GM12801 (cell line): Measurements from ENCODE around the gene PHEX.

Source experiments
- TF ChIP-seq, protein P1 (sequence below): IDR thresholded peaks from one replicate; pipeline ENCODE4 v1.5.1; 2011; ENCODE audit warnings: control low read depth; ENCODE audit not compliant: insufficient read length; ENCODE audit errors: extremely low read depth

PHEX gene

DNA sequence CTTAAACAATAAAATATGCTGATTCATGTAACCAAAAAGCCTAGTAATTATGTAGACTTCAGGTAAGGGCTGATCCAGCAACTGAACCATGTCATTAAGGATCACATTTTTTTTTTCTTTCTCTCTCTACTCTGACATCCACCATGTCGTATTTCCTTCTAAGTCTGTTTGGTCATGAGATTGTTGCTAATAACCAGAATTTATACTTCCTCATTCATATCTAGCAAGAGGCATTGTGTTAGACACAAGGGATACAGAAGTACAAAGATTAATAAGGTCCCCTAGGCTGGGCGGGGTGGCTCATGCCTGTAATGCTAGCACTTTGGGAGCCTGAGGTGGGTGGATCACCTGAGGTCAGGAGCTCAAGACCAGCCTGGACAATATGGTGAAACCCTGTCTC lies 24.1 kb downstream of the PHEX start:
- TF ChIP-seq, protein P1, sequence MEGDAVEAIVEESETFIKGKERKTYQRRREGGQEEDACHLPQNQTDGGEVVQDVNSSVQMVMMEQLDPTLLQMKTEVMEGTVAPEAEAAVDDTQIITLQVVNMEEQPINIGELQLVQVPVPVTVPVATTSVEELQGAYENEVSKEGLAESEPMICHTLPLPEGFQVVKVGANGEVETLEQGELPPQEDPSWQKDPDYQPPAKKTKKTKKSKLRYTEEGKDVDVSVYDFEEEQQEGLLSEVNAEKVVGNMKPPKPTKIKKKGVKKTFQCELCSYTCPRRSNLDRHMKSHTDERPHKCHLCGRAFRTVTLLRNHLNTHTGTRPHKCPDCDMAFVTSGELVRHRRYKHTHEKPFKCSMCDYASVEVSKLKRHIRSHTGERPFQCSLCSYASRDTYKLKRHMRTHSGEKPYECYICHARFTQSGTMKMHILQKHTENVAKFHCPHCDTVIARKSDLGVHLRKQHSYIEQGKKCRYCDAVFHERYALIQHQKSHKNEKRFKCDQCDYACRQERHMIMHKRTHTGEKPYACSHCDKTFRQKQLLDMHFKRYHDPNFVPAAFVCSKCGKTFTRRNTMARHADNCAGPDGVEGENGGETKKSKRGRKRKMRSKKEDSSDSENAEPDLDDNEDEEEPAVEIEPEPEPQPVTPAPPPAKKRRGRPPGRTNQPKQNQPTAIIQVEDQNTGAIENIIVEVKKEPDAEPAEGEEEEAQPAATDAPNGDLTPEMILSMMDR = no peak

DNA sequence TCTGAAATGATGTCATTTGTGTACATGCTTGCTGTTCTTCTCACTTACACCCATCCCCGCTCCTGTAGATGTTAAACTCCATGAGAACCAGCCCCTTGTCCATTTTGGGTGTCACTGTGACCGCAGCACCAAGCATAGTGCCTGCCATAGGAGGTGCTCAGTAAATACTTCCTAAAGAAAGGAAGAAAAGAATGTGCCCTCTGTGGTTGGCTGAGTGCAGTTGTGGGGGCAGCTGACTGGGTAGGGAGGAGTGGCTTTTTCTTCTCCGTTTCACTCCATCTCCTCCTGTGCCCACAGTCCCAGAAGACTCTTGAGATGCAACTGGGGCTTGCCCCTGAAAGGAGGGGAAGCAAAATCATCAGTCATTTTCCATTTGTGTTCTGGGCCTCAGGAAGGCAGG lies 25.5 kb downstream of the PHEX start:
- TF ChIP-seq, protein P1 = no peak

DNA sequence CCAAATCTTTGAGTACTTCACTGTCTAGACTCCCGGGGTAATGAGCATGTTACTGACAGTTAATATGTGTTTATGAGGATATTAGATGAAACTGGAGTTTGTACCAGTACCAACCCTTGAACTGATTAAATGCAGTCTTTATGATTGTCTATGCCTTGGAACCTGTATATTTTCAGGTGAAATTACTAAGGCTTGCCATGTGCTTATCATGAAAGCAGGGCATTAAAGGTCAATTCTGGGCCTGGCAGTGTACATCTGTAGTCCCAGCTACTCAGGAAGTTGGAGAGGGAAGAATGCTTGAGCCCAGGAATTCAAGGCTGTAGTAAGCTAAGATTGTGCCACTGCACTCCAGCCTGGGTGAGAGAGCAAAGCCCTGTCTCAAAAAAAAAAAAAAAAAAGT lies 27.6 kb downstream of the PHEX start:
- TF ChIP-seq, protein P1 = no peak

DNA sequence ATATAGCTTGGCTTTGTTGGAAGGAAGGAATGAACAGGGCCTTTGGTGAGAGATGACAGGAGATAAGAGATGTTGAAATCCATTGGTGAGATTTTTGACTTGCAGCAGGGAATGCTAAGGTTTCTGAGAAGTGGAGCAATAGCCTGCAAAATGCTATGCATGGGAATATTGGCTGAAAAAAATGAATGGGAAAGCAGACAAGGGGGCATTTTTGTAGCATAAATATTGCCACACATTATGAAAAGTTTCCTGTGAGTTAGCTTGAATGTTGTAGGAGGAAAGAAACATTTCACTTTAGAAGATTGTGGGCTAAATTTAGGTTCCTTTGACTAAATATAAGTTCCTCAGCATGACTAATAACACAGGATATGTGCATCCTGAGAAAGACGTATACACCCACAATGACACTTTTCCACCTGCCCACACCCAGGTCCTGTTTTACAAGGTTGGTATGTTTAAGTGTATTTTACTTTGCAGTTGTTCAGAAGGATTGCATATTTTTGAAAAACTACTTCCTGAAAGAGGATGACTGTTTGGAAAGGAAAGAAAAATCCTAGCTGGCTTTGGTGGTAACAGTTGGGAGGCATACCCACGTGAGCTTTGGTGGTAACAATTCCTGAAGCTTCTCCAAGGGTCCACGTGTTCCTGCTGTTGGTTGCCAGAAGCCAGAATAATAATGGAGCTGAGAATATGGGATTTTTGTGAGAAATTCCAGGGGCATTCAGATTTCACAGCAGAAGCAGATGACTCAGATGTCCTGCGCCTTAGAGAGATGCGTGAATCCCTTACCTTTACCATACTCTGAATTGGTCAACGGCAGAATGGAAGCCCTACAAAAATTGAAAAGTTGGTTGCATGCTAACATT lies 28.5 kb downstream of the PHEX start:
- TF ChIP-seq, protein P1 = no peak

DNA sequence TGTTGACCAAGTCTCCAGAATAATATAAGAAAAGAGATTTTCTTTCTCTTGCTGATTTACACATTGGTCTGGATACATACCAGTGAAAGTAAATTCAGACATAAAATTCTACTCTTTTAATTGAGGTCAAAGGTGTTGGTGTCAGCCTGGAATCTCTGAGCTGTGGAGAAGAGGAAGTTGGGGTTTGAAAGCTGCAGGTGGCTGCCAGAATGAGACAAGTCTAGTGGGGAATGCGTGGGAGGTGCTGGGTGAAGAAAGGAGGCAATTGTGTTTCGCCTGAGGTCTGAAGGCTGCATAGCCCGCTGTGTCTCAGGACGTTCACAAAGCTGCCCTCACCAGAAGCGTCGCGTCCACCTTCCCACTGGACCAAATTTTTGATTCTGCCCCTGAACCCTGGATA lies 31.2 kb downstream of the PHEX start:
- TF ChIP-seq, protein P1 = no peak

DNA sequence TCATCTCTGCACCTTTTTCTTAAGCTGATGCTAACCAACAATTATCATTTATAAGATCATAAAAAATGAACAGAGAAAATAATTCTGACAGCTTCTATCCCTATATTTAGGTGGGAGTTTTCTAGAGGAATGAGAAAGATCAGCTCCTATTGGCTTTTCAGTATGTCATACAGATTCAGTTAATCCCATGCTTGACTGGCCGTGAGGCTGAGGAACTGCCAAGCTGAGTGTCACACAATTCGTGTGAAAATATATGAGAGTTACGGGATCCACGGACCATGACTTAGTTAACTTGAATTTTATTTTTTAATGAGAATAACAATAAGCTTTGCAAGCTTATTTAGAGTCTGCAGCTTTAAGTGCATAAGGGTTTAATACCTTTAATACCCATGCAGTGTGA lies 37.5 kb downstream of the PHEX start:
- TF ChIP-seq, protein P1 = no peak

DNA sequence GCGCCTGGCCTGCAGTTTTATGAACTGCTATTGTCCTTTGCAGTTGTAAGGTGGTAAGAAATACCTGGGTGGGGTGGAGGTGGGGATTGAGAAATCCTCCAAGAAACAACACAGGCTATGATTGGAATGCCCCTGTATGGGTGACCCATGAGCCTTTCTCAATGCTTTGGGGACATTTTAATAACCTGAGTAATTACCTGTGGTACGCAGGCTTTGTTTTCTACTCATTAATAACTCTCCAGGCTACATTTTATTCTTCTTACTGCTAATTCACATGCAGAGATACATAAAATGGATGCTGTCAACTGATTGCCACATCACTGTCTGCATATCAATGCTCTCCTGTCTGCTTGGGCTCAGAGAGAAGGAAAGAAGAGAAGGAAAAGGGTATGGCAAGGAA lies 41.8 kb downstream of the PHEX start:
- TF ChIP-seq, protein P1 = no peak
